Panc1 (cell line): Measurements from ENCODE around the gene NR2F6. TPM values are rescaled to one million over a fixed set of nuclear protein-coding genes. Genes with fewer than 3 reads are reported as not detected.

Experiments used
- ATAC-seq: fragments of 200-7000 bp; cut with Tn5 transposase; 2 replicates; pipeline ENCODE4 v1.9.1; 2020; ENCODE audit warnings: mild to moderate bottlenecking, moderate library complexity
- BruUV-seq: library from RNA; stranded (reverse); fragments of 400-500 nt; replicated peaks from 2 replicates; lab custom pipeline; 2021; lab: Mats Ljungman, UMichigan
- CTCF ChIA-PET: fragments of 300-600 bp; sonication (Branson Sonifier 250); formaldehyde crosslinking; loops from one replicate; lab custom pipeline; 2022; ENCODE audit warnings: antibody characterized with exemption; lab: Charles Lee
- POLR2A ChIA-PET: fragments of 300-600 bp; sonication (Branson Sonifier 250); formaldehyde crosslinking; loops from one replicate; lab custom pipeline; 2022; ENCODE audit warnings: antibody characterized with exemption; lab: Charles Lee
- DNase-seq: peaks from one replicate; pipeline ENCODE4 v3.0.0-alpha.2; 2010; ENCODE audit warnings: low read depth, low spot score
- H3K27ac ChIP-seq: 2 replicates; pipeline ENCODE4 v1.5.1; 2011; ENCODE audit warnings: mild to moderate bottlenecking, low read length, inconsistent platforms
- H3K27me3 ChIP-seq: fragments of 200-500 bp; sonication (Bioruptor generic); 2 replicates; pipeline ENCODE4 v1.6.0; 2014; ENCODE audit warnings: low read length, inconsistent platforms; ENCODE audit not compliant: control insufficient read depth, insufficient read depth
- H3K36me3 ChIP-seq: fragments of 200-500 bp; sonication (Bioruptor generic); 2 replicates; pipeline ENCODE4 v1.5.1; 2014; ENCODE audit warnings: inconsistent platforms, mild to moderate bottlenecking, low read length, moderate library complexity; ENCODE audit not compliant: control insufficient read depth, insufficient read depth
- H3K4me1 ChIP-seq: 2 replicates; pipeline ENCODE4 v1.5.1; 2011; ENCODE audit warnings: inconsistent platforms, mild to moderate bottlenecking, low read length, moderate library complexity; ENCODE audit not compliant: control insufficient read depth, insufficient read depth
- H3K4me3 ChIP-seq, 2 experiments: 2 replicates each; pipeline ENCODE4 v1.5.1; 2011 to 2012; ENCODE audit warnings: low read depth in 2 of 2, low read length in 2 of 2, mild to moderate bottlenecking in 2 of 2, inconsistent platforms in 1 of 2, moderate library complexity in 1 of 2
- H3K9me3 ChIP-seq: fragments of 200-500 bp; sonication (Bioruptor generic); 2 replicates; pipeline ENCODE4 v1.5.1; 2014; ENCODE audit warnings: low read depth, mild to moderate bottlenecking, inconsistent platforms, low read length, moderate library complexity; ENCODE audit not compliant: control insufficient read depth, insufficient read depth
- CTCF ChIP-seq: fragments of 450-650 bp; IDR thresholded peaks from 2 replicates; pipeline ENCODE4 v1.5.1; 2017; ENCODE audit warnings: mild to moderate bottlenecking
- POLR2AphosphoS5 ChIP-seq: IDR thresholded peaks from 2 replicates; pipeline ENCODE4 v1.6.1; 2012; ENCODE audit warnings: mild to moderate bottlenecking, low read depth, low read length, moderate library complexity
- REST ChIP-seq, 2 experiments: IDR thresholded peaks; 2 replicates each; pipeline ENCODE4 v1.6.1; 2011 to 2012; ENCODE audit warnings: low read depth in 2 of 2, control low read depth in 1 of 2, low read length in 1 of 2, mild to moderate bottlenecking in 1 of 2, moderate library complexity in 1 of 2; ENCODE audit not compliant: insufficient read depth in 1 of 2
- SIN3A ChIP-seq: IDR thresholded peaks from 2 replicates; pipeline ENCODE4 v1.6.1; 2012; ENCODE audit warnings: low read depth, mild to moderate bottlenecking, low read length, moderate library complexity, borderline replicate concordance; ENCODE audit not compliant: insufficient read depth
- TCF7L2 ChIP-seq: IDR thresholded peaks from 2 replicates; pipeline ENCODE4 v1.6.1; 2011; ENCODE audit warnings: mild to moderate bottlenecking, low read depth, low read length, inconsistent platforms
- in situ Hi-C: cut with HindIII; loops from 2 replicates; pipeline ENCODE4 v1.10.0; 2016; ENCODE audit warnings: low sequenced_read_pairs, low pct_unique_long_range_greater_than_20kb
- intact Hi-C: fragments of 100-400 bp; cut with micrococcal nuclease; formaldehyde crosslinking; loops from one replicate; pipeline ENCODE4 v1.10.0; 2022; ENCODE audit not compliant: unreplicated experiment
- total RNA-seq: library from RNA; stranded (reverse); gene quantifications from one replicate; pipeline ENCODE4 v1.2.1, GENCODE V29; 2021; ENCODE audit not compliant: unreplicated experiment

The NR2F6 gene
- total RNA-seq, 1 experiment from 2014 or later = 173 TPM

DNA sequence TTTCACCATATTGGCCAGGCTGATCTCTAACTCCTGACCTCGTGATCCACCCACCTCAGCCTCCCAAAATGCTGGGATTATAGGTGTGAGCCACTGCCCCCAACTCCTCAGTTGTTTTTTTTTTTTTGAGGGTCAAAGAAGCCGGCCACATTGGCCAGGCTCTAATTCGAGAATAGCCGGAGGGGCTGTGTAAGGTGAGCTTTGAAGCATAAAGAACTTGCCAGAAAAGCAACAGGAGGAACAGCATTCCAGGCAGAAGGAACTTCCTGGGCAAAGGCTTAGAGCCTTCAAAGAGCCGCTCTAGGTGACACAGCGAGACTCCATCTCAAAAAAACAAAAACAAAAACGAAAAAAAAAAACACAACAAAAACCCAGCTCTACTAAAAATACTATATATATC is 20.3 kb upstream of the NR2F6 start:
- H3K27ac ChIP-seq = no peak overlapping the region

DNA sequence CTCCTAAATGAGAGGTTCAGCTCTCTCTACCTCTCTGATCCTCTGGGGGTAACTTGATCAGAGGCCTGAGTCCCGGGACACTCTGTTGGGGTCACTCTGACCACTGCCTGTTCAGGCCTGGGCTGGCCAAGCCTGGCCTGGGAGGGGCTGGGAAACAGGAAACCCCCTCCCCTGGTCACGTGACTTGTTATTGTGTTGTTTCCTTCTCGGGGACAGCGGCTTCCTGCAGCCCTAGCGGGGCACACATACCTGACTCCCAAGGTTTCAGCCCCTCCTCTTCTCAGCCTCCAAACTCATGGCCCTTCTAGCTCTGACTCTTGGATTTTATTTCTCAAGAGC is 18.9 kb upstream of the NR2F6 start, which contains the start of gene USHBP1:
USHBP1 (minus strand) TSS at position 105 of the 339 bp plus-strand sequence. CDS start 446 bp downstream, outside the sequence.
- no peaks in the 10 kb centered on the region for H3K4me1 ChIP-seq
- H3K27me3 ChIP-seq = no peaks in the 10 kb centered on the region
- ChIA-PET CTCF (no interaction called here), POLR2A (no interaction called here)
- no peak for TF ChIP-seq REST (IDR thresholded peaks at IDR 0.05; ENCODE audit: insufficient read depth in 1 of 2, low read depth in 2 of 2, low read length in 1 of 2)
- no peak for TF ChIP-seq SIN3A
- TF ChIP-seq CTCF = no peak
- no peak for TF ChIP-seq POLR2AphosphoS5
- no peak for TF ChIP-seq TCF7L2
- no peak within 1 kb of the TSS for H3K27ac ChIP-seq
- H3K36me3 ChIP-seq = peaks cover 4% of the 10 kb centered on the region; the same call in 1 of the 2 replicates
- H3K9me3 ChIP-seq = no peaks in the 10 kb centered on the region
- BruUV-seq = no TSS peak
- no peak within 1 kb of the TSS for H3K4me3 ChIP-seq
- ATAC-seq (no peak), DNase-seq (no peak)
- intact Hi-C loops = no loop called here
- in situ Hi-C loops = no loop called here

More for the DNA sequence above, 20.3 kb upstream of the NR2F6 start:
- no TSS peak for BruUV-seq
- TF ChIP-seq CTCF (no peak), POLR2AphosphoS5 (no peak), TCF7L2 (no peak), SIN3A (no peak), REST (IDR thresholded peaks at IDR 0.05; ENCODE audit: insufficient read depth in 1 of 2, low read depth in 2 of 2, low read length in 1 of 2) (no peak)
- intact Hi-C loops = no loop called here
- no peaks in the 10 kb centered on the region for H3K27me3 ChIP-seq
- ChIA-PET CTCF (interaction anchor here (0.5 kb wide), 1 partner anchor 15 kb away, joined by 10 read pairs; no protein-coding TSS in a partner anchor), POLR2A (no interaction called here)
- DNase-seq (no peak), ATAC-seq (no peak)
- peaks cover 4% of the 10 kb centered on the region; the same call in 1 of the 2 replicates for H3K36me3 ChIP-seq
- H3K4me1 ChIP-seq = no peaks in the 10 kb centered on the region
- H3K4me3 ChIP-seq = no peak overlapping the region
- H3K9me3 ChIP-seq = no peaks in the 10 kb centered on the region
- in situ Hi-C loops = no loop called here
